ENCODE results near the gene RARB. TPM values are rescaled to one million over a fixed set of nuclear protein-coding genes. Genes with fewer than 3 reads are reported as not detected.

RARB gene
- total and polyA plus RNA-seq, 7 experiments from 2014 or later: 0.07 to 0.13 TPM; not detected in 5

GRCh38 chr3:25573386-25574171 is 145.5 kb downstream of the RARB start:
- Mint-ChIP-seq H3K4me3 (no peak overlapping the region), H3K4me1 (no peaks in the 10 kb centered on the region), H3K36me3 (no peaks in the 10 kb centered on the region), H3K9me3 (no peaks in the 10 kb centered on the region), H3K27ac (no peak overlapping the region), H3K27me3 (peaks cover 0 to 13% (median 6%) of the 10 kb centered on the region in 5 donors)
- intact Hi-C loops (cut with micrococcal nuclease): no loop called here
- Histone ChIP-seq H3K4me3 (ENCODE audit: low read length) (no peak overlapping the region), H3K9me3 (ENCODE audit: control insufficient read depth in 2 of 3, low read length in 3 of 3) (no peaks in the 10 kb centered on the region), H3K4me1 (ENCODE audit: control insufficient read depth in 2 of 2, insufficient read depth in 2 of 2, low read length in 2 of 2) (no peaks in the 10 kb centered on the region), H3K36me3 (ENCODE audit: control insufficient read depth in 2 of 3, insufficient read depth in 3 of 3, low read length in 3 of 3) (no peaks in the 10 kb centered on the region), H3K27ac (ENCODE audit: low read depth, low read length) (no peak overlapping the region), H3K27me3 (ENCODE audit: control insufficient read depth in 2 of 2, insufficient read depth in 2 of 2, low read length in 2 of 2) (no peaks in the 10 kb centered on the region)
- ChIA-PET CTCF (no interaction called here), POLR2A (no interaction called here)
- no peak for ATAC-seq
- DNase-seq: no peak

- H3K27ac ChIP-seq (ENCODE audit: low read depth, low read length): no peak overlapping the region
- H3K36me3 Mint-ChIP-seq: no peaks in the 10 kb centered on the region
- no peaks in the 10 kb centered on the region for H3K9me3 Mint-ChIP-seq
- H3K4me3 Mint-ChIP-seq: no peak overlapping the region
- no peak overlapping the region for H3K4me3 ChIP-seq (ENCODE audit: low read length)
- H3K36me3 ChIP-seq (ENCODE audit: control insufficient read depth in 2 of 3, insufficient read depth in 3 of 3, low read length in 3 of 3): no peaks in the 10 kb centered on the region
- ATAC-seq (no peak), DNase-seq (no peak)
- CTCF ChIA-PET: no interaction called here
- H3K4me1 ChIP-seq (ENCODE audit: control insufficient read depth in 2 of 2, insufficient read depth in 2 of 2, low read length in 2 of 2): no peaks in the 10 kb centered on the region
- intact Hi-C loops (cut with micrococcal nuclease): no loop called here
- H3K9me3 ChIP-seq (ENCODE audit: control insufficient read depth in 2 of 3, low read length in 3 of 3): no peaks in the 10 kb centered on the region
- POLR2A ChIA-PET: no interaction called here
- no peaks in the 10 kb centered on the region for H3K27me3 ChIP-seq (ENCODE audit: control insufficient read depth in 2 of 2, insufficient read depth in 2 of 2, low read length in 2 of 2)
- no peaks in the 10 kb centered on the region for H3K4me1 Mint-ChIP-seq
- H3K27me3 Mint-ChIP-seq: peaks cover 0 to 14% (median 6%) of the 10 kb centered on the region in 5 donors
- H3K27ac Mint-ChIP-seq: no peak overlapping the region
Observed at GRCh38 chr3:25574172-25574765, 146.2 kb downstream of the RARB start.

GRCh38 chr3:25575001-25575400 is 146.9 kb downstream of the RARB start:
- Mint-ChIP-seq H3K4me3 (no peak overlapping the region), H3K27ac (no peak overlapping the region), H3K4me1 (no peaks in the 10 kb centered on the region), H3K36me3 (no peaks in the 10 kb centered on the region), H3K9me3 (no peaks in the 10 kb centered on the region), H3K27me3 (peaks cover 0 to 17% (median 6%) of the 10 kb centered on the region in 5 donors)
- no peaks in the 10 kb centered on the region for H3K4me1 ChIP-seq (ENCODE audit: control insufficient read depth in 2 of 2, insufficient read depth in 2 of 2, low read length in 2 of 2)
- H3K4me3 ChIP-seq (ENCODE audit: low read length): no peak overlapping the region
- H3K9me3 ChIP-seq (ENCODE audit: control insufficient read depth in 2 of 3, low read length in 3 of 3): no peaks in the 10 kb centered on the region
- H3K27me3 ChIP-seq (ENCODE audit: control insufficient read depth in 2 of 2, insufficient read depth in 2 of 2, low read length in 2 of 2): no peaks in the 10 kb centered on the region
- ChIA-PET CTCF (no interaction called here), POLR2A (no interaction called here)
- no peak for DNase-seq
- H3K27ac ChIP-seq (ENCODE audit: low read depth, low read length): no peak overlapping the region
- no peaks in the 10 kb centered on the region for H3K36me3 ChIP-seq (ENCODE audit: control insufficient read depth in 2 of 3, insufficient read depth in 3 of 3, low read length in 3 of 3)
- intact Hi-C loops (cut with micrococcal nuclease): no loop called here
- no peak for ATAC-seq

- Mint-ChIP-seq H3K27me3 (peaks cover 0 to 21% (median 6%) of the 10 kb centered on the region in 5 donors), H3K9me3 (no peaks in the 10 kb centered on the region), H3K4me1 (no peaks in the 10 kb centered on the region), H3K36me3 (no peaks in the 10 kb centered on the region), H3K27ac (no peak overlapping the region), H3K4me3 (no peak overlapping the region)
- no peak overlapping the region for H3K4me3 ChIP-seq (ENCODE audit: low read length)
- POLR2A ChIA-PET: no interaction called here
- H3K36me3 ChIP-seq (ENCODE audit: control insufficient read depth in 2 of 3, insufficient read depth in 3 of 3, low read length in 3 of 3): no peaks in the 10 kb centered on the region
- ATAC-seq: no peak
- no peak for DNase-seq
- H3K9me3 ChIP-seq (ENCODE audit: control insufficient read depth in 2 of 3, low read length in 3 of 3): no peaks in the 10 kb centered on the region
- H3K27me3 ChIP-seq (ENCODE audit: control insufficient read depth in 2 of 2, insufficient read depth in 2 of 2, low read length in 2 of 2): no peaks in the 10 kb centered on the region
- H3K27ac ChIP-seq (ENCODE audit: low read depth, low read length): no peak overlapping the region
- no peaks in the 10 kb centered on the region for H3K4me1 ChIP-seq (ENCODE audit: control insufficient read depth in 2 of 2, insufficient read depth in 2 of 2, low read length in 2 of 2)
- intact Hi-C loops (cut with micrococcal nuclease): no loop called here
- CTCF ChIA-PET: no interaction called here
Observed at GRCh38 chr3:25576146-25576545, 148.1 kb downstream of the RARB start.

GRCh38 chr3:25576831-25577454 is 148.9 kb downstream of the RARB start:
- Histone ChIP-seq H3K4me3 (ENCODE audit: low read length) (no peak overlapping the region), H3K9me3 (ENCODE audit: control insufficient read depth in 2 of 3, low read length in 3 of 3) (no peaks in the 10 kb centered on the region), H3K27ac (ENCODE audit: low read depth, low read length) (no peak overlapping the region), H3K36me3 (ENCODE audit: control insufficient read depth in 2 of 3, insufficient read depth in 3 of 3, low read length in 3 of 3) (no peaks in the 10 kb centered on the region), H3K4me1 (ENCODE audit: control insufficient read depth in 2 of 2, insufficient read depth in 2 of 2, low read length in 2 of 2) (no peaks in the 10 kb centered on the region), H3K27me3 (ENCODE audit: control insufficient read depth in 2 of 2, insufficient read depth in 2 of 2, low read length in 2 of 2) (no peaks in the 10 kb centered on the region)
- Mint-ChIP-seq H3K27ac (no peak overlapping the region), H3K4me3 (no peak overlapping the region), H3K27me3 (peaks cover 0 to 21% (median 6%) of the 10 kb centered on the region in 5 donors), H3K9me3 (no peaks in the 10 kb centered on the region), H3K4me1 (no peaks in the 10 kb centered on the region), H3K36me3 (no peaks in the 10 kb centered on the region)
- intact Hi-C loops (cut with micrococcal nuclease): no loop called here
- no peak for ATAC-seq
- POLR2A ChIA-PET: no interaction called here
- no peak for DNase-seq
- CTCF ChIA-PET: no interaction called here

GRCh38 chr3:25578059-25578458 is 150.0 kb downstream of the RARB start:
- DNase-seq: no peak
- Mint-ChIP-seq H3K4me3 (no peak overlapping the region), H3K27ac (no peak overlapping the region), H3K4me1 (no peaks in the 10 kb centered on the region), H3K27me3 (peaks cover 0 to 31% (median 6%) of the 10 kb centered on the region in 5 donors), H3K9me3 (no peaks in the 10 kb centered on the region), H3K36me3 (no peaks in the 10 kb centered on the region)
- no peak for ATAC-seq
- POLR2A ChIA-PET: no interaction called here
- no peak overlapping the region for H3K27ac ChIP-seq (ENCODE audit: low read depth, low read length)
- no peaks in the 10 kb centered on the region for H3K27me3 ChIP-seq (ENCODE audit: control insufficient read depth in 2 of 2, insufficient read depth in 2 of 2, low read length in 2 of 2)
- intact Hi-C loops (cut with micrococcal nuclease): no loop called here
- H3K36me3 ChIP-seq (ENCODE audit: control insufficient read depth in 2 of 3, insufficient read depth in 3 of 3, low read length in 3 of 3): no peaks in the 10 kb centered on the region
- H3K9me3 ChIP-seq (ENCODE audit: control insufficient read depth in 2 of 3, low read length in 3 of 3): no peaks in the 10 kb centered on the region
- CTCF ChIA-PET: no interaction called here
- no peaks in the 10 kb centered on the region for H3K4me1 ChIP-seq (ENCODE audit: control insufficient read depth in 2 of 2, insufficient read depth in 2 of 2, low read length in 2 of 2)
- H3K4me3 ChIP-seq (ENCODE audit: low read length): no peak overlapping the region

GRCh38 chr3:25580534-25580933 is 152.5 kb downstream of the RARB start:
- no peaks in the 10 kb centered on the region for H3K9me3 ChIP-seq (ENCODE audit: control insufficient read depth in 2 of 3, low read length in 3 of 3)
- no peak overlapping the region for H3K4me3 ChIP-seq (ENCODE audit: low read length)
- no peaks in the 10 kb centered on the region for H3K36me3 ChIP-seq (ENCODE audit: control insufficient read depth in 2 of 3, insufficient read depth in 3 of 3, low read length in 3 of 3)
- Mint-ChIP-seq H3K4me3 (no peak overlapping the region), H3K27ac (no peak overlapping the region), H3K9me3 (no peaks in the 10 kb centered on the region), H3K27me3 (peaks cover 0 to 34% (median 5%) of the 10 kb centered on the region in 5 donors), H3K4me1 (no peaks in the 10 kb centered on the region), H3K36me3 (no peaks in the 10 kb centered on the region)
- no peaks in the 10 kb centered on the region for H3K27me3 ChIP-seq (ENCODE audit: control insufficient read depth in 2 of 2, insufficient read depth in 2 of 2, low read length in 2 of 2)
- no peaks in the 10 kb centered on the region for H3K4me1 ChIP-seq (ENCODE audit: control insufficient read depth in 2 of 2, insufficient read depth in 2 of 2, low read length in 2 of 2)
- ChIA-PET POLR2A (no interaction called here), CTCF (no interaction called here)
- no peak overlapping the region for H3K27ac ChIP-seq (ENCODE audit: low read depth, low read length)
- DNase-seq: no peak
- intact Hi-C loops (cut with micrococcal nuclease): no loop called here
- ATAC-seq: no peak
